Amniotic epithelial cell (primary cell): ENCODE results near the gene TEDC1.

Source experiments
- DNase-seq: peaks from one replicate; pipeline ENCODE4 v3.0.0-alpha.2; 2010; ENCODE audit warnings: low read depth

TEDC1 gene

GRCh38 chr14:105497671-105498429 is 6.8 kb downstream of the TEDC1 start:
- DNase-seq: no peak

- DNase-seq: no peak
Measured at GRCh38 chr14:105498430-105499255, 7.6 kb downstream of the TEDC1 start.

DNA sequence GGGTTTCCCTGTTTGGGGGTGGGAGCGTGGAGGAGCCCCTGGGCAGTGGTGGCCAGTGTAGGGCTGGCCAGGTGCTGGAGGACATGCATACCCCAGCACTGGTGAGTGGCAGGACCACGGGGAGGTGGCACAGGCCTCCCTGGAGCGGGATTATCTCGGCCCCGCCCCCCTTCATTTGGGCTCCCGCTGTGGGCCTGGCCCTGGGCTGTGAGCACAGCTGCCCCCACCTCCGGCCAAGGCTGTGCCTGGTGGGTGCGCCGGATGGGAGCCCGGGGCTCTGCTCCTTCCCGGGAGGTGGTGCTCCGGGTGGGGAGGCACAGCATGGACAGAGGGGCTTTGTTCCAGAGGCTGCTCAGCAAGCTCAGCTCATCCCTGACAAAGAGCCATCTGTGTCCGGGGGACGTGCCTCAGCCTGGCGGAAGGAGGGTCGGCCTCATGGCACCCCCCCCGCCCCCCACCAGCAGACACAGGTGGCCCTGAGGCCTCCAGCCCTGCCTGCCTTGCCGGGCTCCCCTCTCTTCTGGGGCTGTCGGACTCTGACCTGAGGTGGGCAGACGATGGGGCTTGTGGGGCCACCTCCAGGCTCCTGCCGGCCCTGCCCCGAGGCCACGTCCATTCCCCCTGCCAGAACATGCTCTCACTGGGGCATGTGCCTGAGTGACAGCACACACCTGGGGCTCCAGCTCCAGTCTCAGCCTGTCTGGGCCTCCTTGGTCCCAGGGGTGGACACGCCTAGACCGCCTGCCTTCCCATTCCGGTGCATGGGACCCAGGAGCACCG is 8.4 kb downstream of the TEDC1 start:
- DNase-seq: no peak

DNA sequence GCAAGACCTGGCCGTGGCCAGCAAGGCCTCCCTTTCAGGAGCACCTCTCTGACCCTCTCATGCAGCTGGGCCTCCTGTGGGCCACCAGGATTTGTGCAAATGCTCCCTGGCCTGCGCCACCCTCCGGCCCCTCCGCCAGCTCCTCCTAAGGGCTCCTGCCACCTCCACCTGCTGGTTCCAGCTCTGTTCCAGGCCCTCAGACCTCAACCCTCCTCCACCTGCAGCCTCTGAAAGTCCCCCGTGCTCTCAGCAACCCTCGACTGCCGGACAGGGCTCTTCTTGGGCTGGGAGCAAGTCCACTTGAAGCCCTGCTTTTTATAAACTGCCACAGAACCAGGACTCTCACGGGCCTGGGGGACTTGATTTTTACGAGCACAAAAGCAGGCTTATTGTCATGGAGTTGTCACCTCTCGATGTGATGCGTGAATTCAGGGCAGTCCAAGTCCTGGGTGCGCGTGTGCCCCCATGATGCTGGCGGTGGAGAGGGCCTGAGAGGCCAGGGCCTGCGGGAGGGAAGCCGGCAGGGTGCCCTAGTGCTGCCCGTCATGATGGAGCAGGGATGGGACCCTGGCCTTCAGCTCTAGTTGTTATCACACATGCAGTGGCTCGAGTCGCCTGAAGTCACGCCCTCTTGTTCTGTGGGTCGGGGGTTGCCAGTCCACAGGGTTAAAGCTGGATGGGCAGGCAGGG is 9.1 kb downstream of the TEDC1 start:
- DNase-seq: no peak

DNA sequence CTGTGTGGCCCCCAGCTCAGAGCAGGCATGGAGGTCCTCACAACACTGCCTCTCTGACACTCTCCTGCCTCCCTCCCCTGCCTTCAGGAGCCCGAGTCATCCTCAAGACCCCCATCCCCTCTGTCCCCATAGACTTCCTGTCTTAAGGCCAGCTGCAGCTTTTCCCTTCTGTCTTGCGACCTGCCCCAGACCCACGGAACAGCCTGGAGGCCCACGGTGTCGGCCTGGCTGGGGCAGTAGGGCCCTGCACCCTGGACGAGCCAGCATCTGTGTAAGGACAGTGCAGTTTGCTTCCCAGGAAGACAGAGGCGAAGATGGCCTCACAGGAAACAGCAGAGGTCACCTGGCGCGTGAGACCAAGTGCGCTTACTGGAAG is 9.7 kb downstream of the TEDC1 start:
- DNase-seq: no peak

- no peak for DNase-seq
Measured at GRCh38 chr14:105501504-105502291, 10.7 kb downstream of the TEDC1 start.

DNA sequence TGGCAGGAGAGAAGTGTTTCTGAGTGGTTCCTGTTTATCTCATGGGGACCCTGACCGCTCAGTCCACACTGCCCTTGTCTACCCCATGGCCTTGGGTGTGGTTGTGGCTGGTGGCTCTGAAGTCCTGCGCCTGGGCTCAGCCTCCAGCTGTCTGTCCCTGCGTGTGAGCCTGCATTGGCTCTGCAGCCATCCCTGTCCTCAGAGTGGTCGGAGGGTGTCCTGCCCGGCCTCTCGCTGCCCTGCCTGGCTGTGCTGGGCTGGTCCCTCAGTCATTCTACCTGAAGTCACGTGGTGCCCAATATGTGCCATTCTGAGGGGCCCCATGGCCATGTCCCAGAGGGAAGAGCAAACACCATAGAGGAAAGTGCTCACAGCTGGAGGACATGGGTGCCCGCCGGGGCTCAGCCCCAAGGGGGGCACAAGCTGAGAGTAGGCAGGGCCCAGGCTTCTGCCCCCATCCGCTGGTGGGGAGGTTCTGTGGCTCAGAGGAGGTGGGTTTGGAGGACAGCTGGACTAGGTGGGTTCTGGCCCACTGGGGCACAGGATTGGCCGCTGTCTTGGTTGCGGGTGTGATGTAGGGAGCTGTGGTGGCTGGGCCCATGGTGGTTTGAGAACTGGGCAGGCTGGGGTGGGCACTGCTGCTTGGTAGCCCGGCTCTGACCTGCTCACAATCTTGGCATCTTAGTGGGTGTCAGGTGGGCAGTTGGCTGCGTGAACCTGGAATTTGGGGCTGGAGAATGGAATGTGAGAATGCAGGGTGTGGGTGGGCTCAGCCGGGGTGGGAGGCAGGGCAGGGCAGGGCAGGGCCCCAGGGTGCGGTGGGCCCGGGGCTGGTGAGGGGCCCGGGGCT is 11.6 kb downstream of the TEDC1 start:
- no peak for DNase-seq

GRCh38 chr14:105503296-105503640 is 12.2 kb downstream of the TEDC1 start:
- no peak for DNase-seq

DNA sequence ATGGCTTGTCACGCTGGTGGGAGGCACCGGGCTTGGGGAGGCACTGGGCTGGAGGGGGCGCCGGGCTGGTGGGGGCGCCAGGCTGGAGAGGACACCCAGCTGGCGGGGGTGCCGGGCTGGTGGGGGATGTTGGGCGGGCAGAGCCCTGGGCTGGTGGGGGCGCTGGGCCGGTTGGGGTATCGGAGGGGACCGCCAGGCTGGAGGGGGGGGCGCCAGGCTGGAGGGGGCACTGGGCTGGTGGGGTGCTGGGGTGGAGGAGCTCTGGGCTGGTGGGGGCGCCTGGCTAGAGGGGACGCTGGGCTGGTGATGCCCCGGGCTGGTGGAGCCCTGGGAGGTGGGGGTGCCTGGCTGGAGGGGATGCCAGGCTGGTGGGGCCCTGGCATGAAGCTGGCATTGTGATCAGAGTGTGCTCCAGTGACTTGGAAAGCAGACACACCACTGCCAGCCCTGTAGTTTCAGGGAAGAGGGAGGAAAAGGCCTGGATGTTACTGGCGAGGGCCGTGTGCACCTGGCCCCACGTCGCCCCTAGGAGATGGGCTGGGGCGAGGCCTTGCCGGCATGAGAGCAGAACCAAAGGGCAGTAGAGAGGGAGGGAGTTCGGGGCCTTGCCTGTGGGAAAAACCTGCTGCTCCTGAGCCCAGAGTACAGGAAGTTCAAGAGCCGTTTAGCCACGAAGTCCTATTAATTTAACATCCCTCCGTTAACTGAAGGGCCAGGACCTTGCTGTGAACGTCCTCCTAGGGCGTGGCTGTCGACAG is 13.1 kb downstream of the TEDC1 start:
- no peak for DNase-seq

DNA sequence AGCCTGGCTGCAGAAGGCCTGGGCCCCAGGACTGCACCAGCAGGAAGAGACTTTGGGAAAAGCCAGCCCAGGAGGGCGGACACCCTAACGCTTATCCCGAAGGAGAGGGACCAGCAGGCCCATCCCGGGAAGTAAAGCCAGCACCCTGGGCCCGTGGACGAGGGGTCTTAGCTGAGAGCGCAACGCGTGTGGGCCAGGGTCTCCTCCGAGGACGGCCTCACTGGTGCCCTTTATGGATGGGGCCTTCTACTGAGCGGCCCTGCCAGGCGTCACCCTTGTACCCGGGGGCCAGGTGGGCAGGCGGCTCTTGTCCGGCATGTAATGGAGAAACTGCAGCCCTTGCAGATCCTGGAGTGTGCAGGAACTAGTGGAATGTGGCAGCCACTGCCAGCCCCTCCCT is 14.1 kb downstream of the TEDC1 start:
- no peak for DNase-seq

DNA sequence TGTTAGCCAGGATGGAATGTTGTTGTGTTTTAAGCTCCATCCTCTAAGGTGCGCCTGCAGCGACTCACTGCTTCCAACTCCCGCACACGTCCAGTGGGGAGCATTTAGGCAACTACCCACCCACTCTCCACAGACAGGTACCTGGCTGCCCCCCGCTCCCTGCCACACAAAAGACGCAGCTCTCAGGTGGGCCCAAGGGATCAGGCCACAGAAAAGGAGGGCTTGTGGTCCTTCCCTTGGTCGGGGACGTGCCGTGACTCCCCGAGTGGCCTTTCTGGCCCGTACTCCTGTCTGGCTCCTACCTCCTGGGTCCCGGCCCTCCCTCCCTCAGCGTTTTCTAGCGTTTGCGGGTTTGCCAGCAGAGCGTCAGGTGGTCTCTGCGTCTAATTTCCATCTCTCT is 16.2 kb downstream of the TEDC1 start:
- no peak for DNase-seq

DNA sequence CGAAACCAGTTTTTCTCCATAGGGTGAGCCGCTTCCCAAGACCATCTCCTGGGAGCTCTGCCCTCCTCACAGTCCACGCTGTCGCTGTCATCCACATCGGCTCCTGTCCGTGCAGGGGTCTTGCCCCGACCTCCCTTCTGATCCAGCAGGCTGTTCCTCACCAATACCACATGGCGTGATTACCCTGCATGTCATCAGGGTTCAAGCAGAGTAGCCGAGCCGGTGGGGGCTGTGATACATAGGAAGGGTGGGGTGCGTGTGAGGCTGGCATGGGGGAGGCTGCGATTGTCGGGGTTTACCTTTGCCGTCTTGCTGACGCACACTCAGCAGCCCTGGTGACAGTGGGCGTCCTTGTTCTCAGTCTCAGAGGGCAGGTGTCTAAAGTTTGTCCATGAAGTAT is 17.0 kb downstream of the TEDC1 start:
- no peak for DNase-seq

GRCh38 chr14:105508601-105509000 is 17.6 kb downstream of the TEDC1 start:
- DNase-seq: no peak

GRCh38 chr14:105517096-105517495 is 26.1 kb downstream of the TEDC1 start:
- DNase-seq: no peak

GRCh38 chr14:105519946-105520698 is 29.1 kb downstream of the TEDC1 start:
- no peak for DNase-seq

DNA sequence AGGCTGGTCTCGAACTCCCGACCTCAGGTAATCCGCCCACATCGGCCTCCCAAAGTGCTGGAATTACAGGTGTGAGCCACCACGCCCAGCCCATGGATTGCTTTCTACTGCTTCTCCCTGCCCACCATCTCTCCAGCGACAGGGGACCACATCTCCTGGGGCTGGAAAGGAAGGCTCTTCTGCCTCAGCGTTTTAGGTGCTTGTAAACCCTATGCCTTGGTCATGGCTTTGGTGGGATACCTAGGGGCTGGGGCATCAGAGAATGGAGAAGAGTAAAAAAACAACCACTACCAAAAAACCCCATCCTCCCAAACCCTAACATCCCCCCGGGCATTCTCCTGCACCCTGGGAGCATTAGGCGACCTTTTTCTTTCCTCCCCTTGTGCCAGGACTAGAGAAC is 34.3 kb downstream of the TEDC1 start:
- DNase-seq: no peak

DNA sequence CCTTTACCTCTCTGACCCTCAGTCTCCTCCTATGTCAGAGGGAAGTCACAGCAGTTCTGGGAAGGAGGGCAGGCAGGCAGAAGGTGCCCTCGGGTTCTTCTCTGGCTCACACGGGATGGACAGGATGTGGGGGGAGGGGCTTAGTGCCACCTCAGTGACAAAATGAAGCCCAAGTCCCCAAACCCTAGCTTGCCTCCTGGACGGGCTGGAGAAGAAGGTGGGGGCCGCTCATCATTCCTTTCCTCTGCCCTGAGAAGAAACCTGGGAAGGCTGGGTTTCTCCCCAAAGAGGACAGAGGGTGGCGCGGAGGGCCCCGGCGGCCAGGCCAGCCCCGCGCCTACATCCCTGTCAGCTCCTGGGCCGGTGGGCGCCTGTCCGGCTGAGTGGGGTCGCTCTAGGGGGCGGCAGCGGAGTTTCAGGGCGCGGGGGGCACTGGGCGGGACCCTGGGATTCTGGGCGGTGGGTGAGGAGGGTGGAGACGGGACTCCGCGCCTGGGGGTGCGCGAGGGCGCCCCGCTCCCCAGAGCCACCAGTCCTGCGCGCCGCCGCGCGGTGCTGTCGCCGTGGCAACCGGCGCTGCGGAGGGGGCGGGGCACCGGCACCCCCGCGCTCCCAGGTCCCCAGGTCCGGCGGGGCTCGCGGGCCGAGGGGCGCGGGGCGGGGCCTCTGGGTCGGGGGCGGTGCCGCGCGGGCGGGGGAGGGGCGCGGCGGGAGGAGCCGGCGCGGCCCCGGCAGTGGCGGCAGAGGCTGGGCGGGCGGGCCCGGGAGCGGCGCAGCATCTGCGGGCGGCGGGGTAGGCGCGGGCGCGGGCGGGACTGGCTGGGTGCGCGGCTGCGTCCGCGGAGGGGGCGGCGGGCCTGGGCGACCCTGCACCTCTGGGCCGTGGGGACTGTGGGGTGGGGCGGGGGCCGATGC is 35.1 kb downstream of the TEDC1 start, which contains the start of gene TMEM121:
TMEM121 (plus strand) TSS at position 723 of the 915 bp plus-strand sequence. CDS start 2,252 bp downstream, outside the sequence.
- no peak for DNase-seq
